GM13977 (cell line): Measurements from ENCODE around the gene SALL1.

Experiments
- DNase-seq: peaks from one replicate; pipeline ENCODE4 v3.0.0; 2012; ENCODE audit warnings: low spot score
- in situ Hi-C: fragments of 300-500 bp; cut with MboI; formaldehyde crosslinking; loops from one replicate; pipeline ENCODE4 v1.12.0; 2022; ENCODE audit warnings: low sequenced_read_pairs, low pct_unique_long_range_greater_than_20kb, mixed read lengths, inconsistent platforms; ENCODE audit not compliant: unreplicated experiment
- TF ChIP-seq, protein P1 (sequence below): IDR thresholded peaks from 2 replicates; pipeline ENCODE4 v1.5.1; 2012; ENCODE audit warnings: mild to moderate bottlenecking, control low read depth; ENCODE audit not compliant: insufficient read depth; ENCODE audit errors: extremely low read depth, missing control alignments

Gene SALL1

DNA sequence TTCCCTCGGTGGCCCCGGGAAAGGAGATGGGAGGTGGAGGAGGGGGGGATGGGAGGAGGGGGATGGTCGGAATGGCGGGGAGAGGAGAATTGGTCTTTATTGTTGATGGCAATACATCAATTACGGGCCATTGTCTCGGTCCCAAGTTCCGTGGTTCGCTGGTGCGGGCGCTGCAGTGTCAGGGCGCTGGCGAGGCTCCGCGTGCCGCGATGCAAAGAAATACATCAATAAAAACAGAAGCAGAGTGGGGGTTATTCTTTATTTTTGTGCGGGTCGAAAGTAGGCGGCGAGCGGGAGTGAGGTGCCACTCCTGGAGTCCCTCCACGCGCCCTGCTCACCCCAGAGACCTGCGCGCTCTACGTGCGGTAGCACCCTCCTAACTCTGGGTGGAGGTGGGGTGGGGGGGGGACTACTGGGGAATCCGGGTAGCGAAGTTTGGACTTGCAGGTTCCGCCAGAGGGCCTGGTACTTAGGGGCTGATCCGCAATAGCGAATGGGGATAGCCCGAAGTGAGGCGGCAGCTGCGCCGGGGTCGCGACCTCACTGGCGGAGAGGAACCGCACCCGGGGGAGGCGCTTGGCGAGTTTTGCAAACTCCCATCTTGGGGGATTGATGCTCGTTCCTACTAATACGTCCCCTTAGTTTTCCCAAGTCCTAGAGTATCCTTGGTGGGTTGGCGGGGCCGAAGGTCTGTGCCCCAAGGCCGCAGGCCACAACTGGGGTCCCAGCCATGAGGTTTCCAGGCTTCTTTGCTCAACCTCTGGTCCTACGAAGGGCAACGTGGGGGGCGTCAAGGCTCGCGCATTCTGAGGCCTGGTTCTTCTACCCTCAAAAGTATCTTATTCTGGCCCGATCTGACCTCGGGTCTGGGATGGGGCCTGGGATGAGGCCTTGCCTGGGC lies 3.5 kb upstream of the SALL1 start:
- DNase-seq, result no peak
- TF ChIP-seq, protein P1, sequence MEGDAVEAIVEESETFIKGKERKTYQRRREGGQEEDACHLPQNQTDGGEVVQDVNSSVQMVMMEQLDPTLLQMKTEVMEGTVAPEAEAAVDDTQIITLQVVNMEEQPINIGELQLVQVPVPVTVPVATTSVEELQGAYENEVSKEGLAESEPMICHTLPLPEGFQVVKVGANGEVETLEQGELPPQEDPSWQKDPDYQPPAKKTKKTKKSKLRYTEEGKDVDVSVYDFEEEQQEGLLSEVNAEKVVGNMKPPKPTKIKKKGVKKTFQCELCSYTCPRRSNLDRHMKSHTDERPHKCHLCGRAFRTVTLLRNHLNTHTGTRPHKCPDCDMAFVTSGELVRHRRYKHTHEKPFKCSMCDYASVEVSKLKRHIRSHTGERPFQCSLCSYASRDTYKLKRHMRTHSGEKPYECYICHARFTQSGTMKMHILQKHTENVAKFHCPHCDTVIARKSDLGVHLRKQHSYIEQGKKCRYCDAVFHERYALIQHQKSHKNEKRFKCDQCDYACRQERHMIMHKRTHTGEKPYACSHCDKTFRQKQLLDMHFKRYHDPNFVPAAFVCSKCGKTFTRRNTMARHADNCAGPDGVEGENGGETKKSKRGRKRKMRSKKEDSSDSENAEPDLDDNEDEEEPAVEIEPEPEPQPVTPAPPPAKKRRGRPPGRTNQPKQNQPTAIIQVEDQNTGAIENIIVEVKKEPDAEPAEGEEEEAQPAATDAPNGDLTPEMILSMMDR, result no peak
- in situ Hi-C loops, result no loop called here

DNA sequence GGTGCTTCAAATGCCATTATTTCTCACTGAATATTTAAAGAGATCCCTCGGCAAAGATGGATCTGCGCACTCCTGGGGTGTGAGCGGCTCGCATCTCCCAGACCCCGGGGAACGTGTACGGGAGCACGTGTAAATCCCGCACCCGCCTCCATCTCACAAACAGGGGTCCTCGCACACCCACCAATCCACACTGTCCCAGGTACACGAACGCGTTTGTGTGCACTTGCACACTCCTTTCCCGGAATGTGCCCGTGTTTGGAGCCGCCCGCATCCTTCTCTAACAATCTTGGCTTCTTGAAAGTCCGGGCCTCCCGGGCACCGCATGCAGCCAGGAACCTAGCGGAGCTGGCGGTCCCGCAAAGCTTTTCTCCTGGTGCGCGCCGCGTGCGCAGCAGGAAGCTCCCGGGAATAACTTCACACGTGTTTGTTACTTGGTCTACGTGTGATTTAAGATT lies 2.5 kb upstream of the SALL1 start:
- in situ Hi-C loops, result no loop called here
- no peak for DNase-seq

DNA sequence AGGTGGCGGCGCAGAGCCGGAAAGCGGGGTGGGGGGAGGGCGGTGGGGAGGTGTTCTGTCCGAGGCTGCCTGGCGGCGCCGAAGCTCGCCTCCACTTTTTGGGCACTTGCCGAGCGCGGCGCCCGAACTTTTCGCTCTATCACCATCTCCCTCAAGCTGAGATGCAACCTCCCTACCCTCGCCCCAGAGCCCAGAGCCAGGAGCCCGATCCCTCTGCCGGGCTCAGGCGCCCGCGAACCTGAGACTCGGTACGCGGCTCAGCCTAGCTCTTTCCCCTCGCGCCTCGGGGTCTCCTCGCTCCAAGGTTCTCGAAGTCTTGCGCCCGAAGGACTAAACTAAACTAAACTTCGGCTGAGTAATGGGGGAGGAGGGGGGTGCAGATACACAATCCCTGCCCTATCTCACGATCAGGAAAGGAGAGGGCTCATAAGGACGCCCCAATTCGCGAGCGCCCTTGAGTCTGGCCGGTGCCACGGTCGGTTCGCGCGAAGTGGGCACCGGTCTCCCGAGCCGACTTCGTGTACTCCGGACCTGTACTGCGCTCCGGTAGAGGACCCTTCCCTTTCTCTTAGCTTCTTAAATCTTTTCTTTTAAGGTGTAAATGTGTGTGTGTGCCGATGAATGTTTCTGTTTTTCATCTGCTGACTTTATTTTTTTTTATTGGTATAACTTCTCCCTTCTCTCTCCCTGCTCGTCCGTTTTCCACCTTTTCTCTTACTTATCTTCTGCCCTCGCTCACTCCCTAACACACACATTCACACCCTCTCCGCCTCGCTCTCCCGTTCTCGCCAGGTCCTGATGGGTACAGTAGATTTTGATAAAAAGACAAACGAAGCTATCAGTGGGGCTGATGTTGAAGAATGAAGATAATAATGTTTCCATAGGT lies 1.9 kb upstream of the SALL1 start:
- in situ Hi-C loops, result no loop called here
- DNase-seq, result no peak
- TF ChIP-seq, protein P1, result no peak

More for the DNA sequence above, 2.5 kb upstream of the SALL1 start:
- TF ChIP-seq, protein P1, result no peak

DNA sequence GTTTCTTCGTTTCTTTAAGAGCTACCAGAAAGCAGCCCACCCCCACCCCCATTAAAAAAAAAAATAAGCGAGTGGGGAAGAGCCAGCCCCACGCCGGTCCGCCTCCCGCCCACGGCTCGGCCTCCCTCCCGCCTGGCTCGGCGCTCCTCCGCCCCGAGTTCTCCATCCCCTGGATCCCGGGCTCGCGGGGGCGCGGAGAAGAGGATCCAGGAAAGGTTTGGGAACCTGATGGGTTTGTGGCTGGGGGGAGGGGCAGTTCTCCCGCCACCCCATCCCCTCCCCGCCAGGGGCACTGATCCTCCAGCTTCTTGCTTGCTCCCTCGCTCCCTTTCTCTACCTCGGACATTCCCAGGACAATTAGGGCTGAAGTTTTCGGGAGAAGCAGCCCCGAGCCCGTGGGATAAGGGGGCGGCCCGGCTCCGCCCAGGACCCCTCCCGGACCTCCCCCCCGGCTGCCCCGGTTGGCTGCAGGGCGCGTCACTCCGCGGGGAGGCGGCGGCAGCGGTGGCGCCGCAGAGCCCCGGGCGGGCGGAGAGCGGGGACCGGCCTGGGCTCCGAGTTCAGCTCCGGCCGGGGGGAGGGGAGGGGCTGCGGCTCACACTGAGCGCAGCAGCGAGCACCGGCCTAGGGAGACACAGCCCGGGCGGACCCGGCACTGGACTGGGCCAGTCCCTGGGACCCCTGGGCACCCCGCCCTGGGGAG lies 1.0 kb upstream of the SALL1 start:
- TF ChIP-seq, protein P1, result no peak
- in situ Hi-C loops, result no loop called here
- no peak for DNase-seq

DNA sequence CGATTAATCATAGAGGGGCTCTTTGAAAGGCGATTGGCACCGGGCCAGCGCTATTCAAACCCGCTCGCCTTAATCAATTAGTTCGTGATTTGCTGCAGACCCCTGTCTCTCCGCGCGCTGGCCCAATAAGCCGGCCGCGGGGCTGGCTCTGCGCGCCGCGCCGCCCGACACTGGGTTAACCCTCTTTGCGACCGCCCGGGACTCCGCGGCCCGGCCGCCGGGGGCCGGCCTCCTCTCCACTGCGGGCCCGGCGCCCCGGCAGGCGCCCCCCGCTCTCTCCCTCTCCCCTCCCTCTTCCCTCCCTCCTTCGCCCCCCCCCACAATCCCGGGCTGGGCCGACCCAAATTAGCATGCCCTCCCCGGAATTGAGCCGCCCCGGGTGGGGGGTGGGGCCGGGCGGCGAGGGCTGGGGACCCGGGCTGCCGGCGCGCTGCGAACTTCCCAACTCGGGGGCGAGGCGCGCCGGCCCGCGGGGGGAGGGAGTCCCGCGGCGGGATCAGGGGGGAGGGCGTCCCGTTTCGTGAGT lies 428 bp upstream of the SALL1 start:
- in situ Hi-C loops, result no loop called here
- TF ChIP-seq, protein P1, result no peak

DNA sequence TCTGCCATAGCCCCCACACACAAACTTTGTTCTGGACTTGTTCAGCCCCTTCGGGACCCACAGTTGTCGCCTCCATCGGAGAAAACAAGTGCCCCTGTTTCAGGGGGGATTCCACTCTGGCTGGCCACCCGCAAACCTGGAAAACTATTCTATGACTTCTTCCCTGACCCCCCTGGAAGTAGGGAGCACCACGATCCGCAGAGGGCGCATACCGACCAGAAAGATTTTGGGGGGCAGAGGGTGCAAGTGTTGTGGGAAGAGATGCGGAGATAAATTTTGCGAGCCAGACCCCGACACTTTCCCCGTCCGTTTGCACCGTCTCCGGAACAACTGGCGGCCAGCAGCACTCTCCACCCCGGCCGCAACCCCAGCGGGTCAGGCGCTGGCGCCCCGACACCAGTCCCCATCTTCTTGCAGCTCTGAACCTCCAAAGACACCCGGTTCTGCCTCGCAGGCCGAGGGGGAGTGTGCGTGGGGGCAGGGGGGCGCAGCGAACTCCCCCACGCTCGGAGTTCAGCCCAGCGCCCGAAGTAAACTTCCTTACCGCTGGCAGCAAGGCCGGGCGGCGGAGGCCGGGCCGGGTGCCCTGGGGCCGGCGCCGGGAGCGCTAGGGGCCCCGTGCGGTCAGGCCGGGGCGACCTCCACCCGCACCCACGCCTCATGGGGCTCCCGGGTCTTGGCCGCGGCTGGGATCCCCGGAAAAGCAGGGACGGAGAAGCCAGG lies 744 bp downstream of the SALL1 start:
- no peak for DNase-seq
- TF ChIP-seq, protein P1, result no peak
- in situ Hi-C loops, result no loop called here

More for the DNA sequence above, 428 bp upstream of the SALL1 start:
- DNase-seq, result no peak
